ENCODE data around the gene PFN2.

The PFN2 gene

DNA sequence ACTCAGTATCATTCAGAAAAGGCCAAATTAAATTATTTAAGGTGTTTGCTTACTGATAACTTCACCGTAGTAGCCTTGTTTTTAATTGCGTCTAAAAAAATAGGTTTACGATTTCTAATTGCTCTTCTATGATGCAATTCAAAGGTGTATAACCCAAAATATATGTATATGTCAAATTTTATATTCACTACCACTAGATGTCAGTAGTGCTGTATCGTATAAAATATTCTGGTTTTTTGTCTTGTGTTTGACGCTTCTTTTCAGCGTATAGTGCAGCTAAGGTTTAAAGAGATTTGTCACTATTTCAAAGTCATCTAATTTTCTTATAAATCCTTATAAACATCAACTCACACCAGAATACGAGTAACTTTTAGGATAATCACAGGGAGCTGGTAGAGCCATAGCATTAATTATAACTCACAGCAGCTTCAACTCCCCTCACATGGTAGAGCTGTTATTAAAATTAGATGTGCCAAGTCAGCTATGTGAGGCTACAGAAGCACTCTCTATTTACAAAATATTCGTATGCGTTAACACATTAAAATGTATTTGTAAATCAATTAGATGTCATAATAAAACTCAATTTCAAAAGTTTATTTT lies 3.5 kb downstream of the PFN2 start:
- Histone ChIP-seq H3K9me3 (ENCODE audit: insufficient read depth, low read depth, low read length) (no peaks in the 10 kb centered on the region), H3K9ac (ENCODE audit: low read depth, low read length) (no peak overlapping the region), H3K4me3 (ENCODE audit: low read length) (peak overlapping the region; percentile 82), H3K4me1 (ENCODE audit: insufficient read depth, low read length) (peaks cover 37% of the 10 kb centered on the region), H3K36me3 (ENCODE audit: insufficient read depth, low read length) (peaks cover 62% of the 10 kb centered on the region), H3K27me3 (ENCODE audit: insufficient read depth, low read length) (no peaks in the 10 kb centered on the region), H3K27ac (ENCODE audit: low read depth, low read length) (no peak overlapping the region)
- 90% methylated on average over 3 of the region's 9 CpGs for WGBS

DNA sequence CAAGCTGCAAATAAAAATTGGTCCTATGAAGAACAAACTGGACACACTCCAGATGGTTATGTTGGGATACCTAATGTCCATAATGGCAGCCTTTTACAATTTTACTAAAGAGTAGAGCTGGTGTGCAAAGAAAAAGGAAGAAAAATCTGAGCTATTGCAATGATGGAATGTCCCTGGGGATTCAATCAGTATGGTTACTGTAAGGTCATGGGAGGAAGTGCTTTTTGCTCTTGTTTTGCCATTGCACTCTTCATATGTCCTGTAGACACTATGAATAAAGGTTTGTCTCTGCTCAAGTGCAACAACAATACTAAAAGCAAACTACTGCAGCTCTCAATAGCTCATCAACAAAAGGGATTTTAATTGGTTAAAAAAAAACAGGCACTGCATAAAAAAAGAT lies 5.4 kb downstream of the PFN2 start:
- H3K27ac ChIP-seq (ENCODE audit: low read depth, low read length): no peak overlapping the region
- no peak overlapping the region for H3K9ac ChIP-seq (ENCODE audit: low read depth, low read length)
- H3K27me3 ChIP-seq (ENCODE audit: insufficient read depth, low read length): no peaks in the 10 kb centered on the region
- peaks cover 78% of the 10 kb centered on the region for H3K36me3 ChIP-seq (ENCODE audit: insufficient read depth, low read length)
- no peaks in the 10 kb centered on the region for H3K9me3 ChIP-seq (ENCODE audit: insufficient read depth, low read depth, low read length)
- H3K4me3 ChIP-seq (ENCODE audit: low read length): no peak overlapping the region
- peaks cover 34% of the 10 kb centered on the region for H3K4me1 ChIP-seq (ENCODE audit: insufficient read depth, low read length)

DNA sequence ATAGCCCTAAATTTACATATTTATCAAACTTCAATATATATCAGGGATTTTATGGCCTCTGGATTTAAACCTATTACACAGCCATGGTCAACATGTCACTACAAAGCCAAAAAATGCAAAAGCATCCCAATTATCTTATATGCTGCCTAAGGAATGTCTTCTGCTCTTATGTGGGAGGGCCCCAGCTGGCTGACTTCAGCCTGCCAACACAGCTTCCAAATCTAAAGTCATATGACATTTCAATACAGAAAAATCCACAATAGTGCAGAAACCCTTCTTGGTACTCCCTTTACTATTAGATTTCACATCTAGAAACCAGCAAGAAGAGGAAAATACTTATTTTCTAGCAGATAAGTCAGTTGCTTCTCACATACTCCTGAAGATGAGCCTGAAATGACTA lies 6.4 kb downstream of the PFN2 start:
- Histone ChIP-seq H3K9me3 (ENCODE audit: insufficient read depth, low read depth, low read length) (no peaks in the 10 kb centered on the region), H3K27me3 (ENCODE audit: insufficient read depth, low read length) (no peaks in the 10 kb centered on the region), H3K36me3 (ENCODE audit: insufficient read depth, low read length) (peaks cover 86% of the 10 kb centered on the region), H3K4me1 (ENCODE audit: insufficient read depth, low read length) (peaks cover 34% of the 10 kb centered on the region), H3K27ac (ENCODE audit: low read depth, low read length) (no peak overlapping the region), H3K9ac (ENCODE audit: low read depth, low read length) (no peak overlapping the region), H3K4me3 (ENCODE audit: low read length) (no peak overlapping the region)

DNA sequence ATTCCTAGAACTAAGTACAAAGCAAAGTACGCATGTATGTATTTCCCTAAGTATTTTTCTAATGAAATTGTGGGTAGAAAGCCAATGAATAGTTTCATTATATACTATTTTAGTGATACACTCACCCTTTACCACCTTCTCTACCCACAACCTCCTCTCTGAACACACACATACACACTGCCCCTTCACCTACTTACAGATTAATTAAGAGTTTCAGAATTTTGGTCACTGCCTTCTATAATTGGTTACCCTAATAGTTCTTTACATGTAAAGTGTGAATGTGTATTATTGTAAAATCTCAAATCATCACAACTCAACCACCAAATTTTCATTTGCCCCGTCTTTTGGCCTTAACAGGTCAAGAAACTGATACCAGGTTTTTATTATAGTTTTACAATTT lies 7.2 kb downstream of the PFN2 start:
- 100% methylated on average over 1 of the region's 2 CpGs for whole genome bisulfite sequencing
- no peak overlapping the region for H3K4me3 ChIP-seq (ENCODE audit: low read length)
- H3K27ac ChIP-seq (ENCODE audit: low read depth, low read length): no peak overlapping the region
- H3K9ac ChIP-seq (ENCODE audit: low read depth, low read length): no peak overlapping the region
- no peaks in the 10 kb centered on the region for H3K27me3 ChIP-seq (ENCODE audit: insufficient read depth, low read length)
- no peaks in the 10 kb centered on the region for H3K9me3 ChIP-seq (ENCODE audit: insufficient read depth, low read depth, low read length)
- H3K4me1 ChIP-seq (ENCODE audit: insufficient read depth, low read length): peaks cover 29% of the 10 kb centered on the region
- H3K36me3 ChIP-seq (ENCODE audit: insufficient read depth, low read length): peaks cover 91% of the 10 kb centered on the region

DNA sequence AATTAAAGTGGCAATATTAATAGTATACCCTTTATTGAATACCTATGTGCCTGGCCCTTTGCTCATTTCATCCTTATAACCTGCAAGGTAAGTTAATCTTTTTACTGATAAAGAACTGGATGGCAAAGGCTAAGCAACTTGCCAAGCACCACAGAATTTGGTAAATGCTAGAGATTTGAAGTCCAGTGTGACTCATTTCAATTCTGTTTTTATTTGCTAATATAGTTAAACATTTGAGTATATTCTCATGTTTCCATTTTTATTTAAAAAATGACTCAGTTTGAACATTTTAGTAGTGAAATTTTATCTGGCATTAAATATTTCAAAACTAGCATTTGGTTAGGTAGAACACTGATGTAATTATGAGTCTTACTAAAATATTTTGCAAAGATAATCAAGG lies 11.3 kb downstream of the PFN2 start:
- Histone ChIP-seq H3K9me3 (ENCODE audit: insufficient read depth, low read depth, low read length) (no peaks in the 10 kb centered on the region), H3K4me1 (ENCODE audit: insufficient read depth, low read length) (peaks cover 13% of the 10 kb centered on the region), H3K27me3 (ENCODE audit: insufficient read depth, low read length) (no peaks in the 10 kb centered on the region), H3K4me3 (ENCODE audit: low read length) (no peak overlapping the region), H3K9ac (ENCODE audit: low read depth, low read length) (no peak overlapping the region), H3K36me3 (ENCODE audit: insufficient read depth, low read length) (peaks cover 77% of the 10 kb centered on the region), H3K27ac (ENCODE audit: low read depth, low read length) (no peak overlapping the region)

DNA sequence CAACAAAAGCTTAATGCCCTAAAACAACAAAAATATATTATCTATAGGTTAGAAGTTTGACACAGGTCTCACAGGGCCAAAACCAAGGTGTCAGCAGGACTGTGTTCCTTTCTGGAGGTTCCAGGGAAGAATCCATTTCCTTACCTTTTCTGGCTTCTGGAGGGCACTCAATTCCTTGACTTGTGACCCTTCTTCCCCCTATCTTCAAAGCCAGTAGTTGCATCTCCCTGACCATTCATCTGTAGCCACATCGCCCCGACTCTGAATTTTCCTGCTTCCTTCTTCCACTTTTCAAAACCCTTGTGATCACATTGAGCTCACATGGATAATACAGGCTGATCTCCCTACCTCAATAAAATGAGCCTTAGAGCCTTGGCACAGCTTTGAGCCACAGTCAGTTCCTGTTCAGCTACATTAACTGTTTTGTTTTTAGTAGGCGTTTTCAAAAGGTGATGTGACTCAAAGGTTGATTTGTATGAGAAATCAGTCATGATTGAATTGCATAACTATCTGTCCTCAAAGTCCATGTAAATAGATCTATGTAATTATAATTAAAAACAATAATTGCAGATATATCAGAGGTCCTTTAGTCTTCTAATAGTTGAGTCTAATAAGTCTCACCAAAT lies 12.4 kb downstream of the PFN2 start:
- WGBS: 94% methylated on average over 3 of the region's 3 CpGs
- Histone ChIP-seq H3K36me3 (ENCODE audit: insufficient read depth, low read length) (peaks cover 77% of the 10 kb centered on the region), H3K27me3 (ENCODE audit: insufficient read depth, low read length) (no peaks in the 10 kb centered on the region), H3K9ac (ENCODE audit: low read depth, low read length) (no peak overlapping the region), H3K4me1 (ENCODE audit: insufficient read depth, low read length) (peaks cover 23% of the 10 kb centered on the region), H3K9me3 (ENCODE audit: insufficient read depth, low read depth, low read length) (no peaks in the 10 kb centered on the region), H3K4me3 (ENCODE audit: low read length) (no peak overlapping the region), H3K27ac (ENCODE audit: low read depth, low read length) (no peak overlapping the region)

DNA sequence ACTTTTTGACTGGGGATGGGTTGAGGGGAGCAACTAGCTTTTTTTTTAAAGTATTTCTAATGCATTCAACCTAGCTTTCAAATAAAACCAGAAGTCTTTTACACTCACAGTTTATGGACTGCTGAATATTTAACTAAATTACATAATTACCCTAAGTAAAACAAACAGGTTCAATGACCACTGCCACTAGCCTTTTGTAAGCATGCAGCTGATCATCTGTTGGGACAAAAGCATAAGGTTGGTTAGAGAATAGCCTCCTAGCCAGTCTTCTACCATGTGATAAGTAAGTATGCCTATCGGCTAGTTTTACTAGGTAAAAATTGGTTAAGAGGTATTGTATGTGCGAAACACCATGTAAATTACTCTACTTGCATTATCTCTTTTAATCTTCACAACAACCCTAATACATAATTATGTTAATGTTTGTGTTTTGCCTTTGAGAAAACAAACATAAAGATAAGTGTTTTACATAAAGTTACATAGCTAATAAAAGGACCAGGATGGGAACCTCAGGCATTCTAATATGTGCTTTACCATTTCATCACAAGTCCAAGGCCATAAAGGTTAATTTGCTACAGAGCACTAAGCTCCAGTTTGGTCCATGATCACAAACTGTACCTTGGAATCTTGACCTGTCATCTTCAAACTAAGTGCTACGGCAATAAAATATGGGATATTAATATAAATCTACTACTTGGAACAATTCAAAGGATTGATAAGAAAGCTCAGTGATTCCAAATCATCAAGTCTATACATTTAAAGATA lies 13.2 kb downstream of the PFN2 start:
- WGBS: 100% methylated on average over 1 of the region's 3 CpGs

DNA sequence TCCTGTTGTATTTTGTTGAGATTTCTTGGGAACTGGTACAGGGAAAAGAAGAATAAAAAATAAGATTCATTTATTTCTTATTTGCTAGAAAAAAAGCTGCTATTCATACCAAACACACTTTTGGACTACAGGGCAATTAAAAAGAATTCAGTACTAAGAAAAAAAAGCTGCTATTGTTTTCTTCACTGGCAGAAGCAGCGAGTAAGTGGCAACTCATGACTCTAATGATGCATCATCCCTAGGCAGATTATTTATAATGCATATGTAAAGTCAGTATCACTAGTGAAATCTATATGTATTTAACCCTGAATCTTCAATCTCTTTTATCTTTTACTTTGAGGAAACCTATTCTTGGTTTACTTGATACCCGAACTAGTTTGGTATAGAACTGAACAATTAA lies 15.2 kb downstream of the PFN2 start:
- Histone ChIP-seq H3K36me3 (ENCODE audit: insufficient read depth, low read length) (peaks cover 77% of the 10 kb centered on the region), H3K4me3 (ENCODE audit: low read length) (no peak overlapping the region), H3K9ac (ENCODE audit: low read depth, low read length) (no peak overlapping the region), H3K27ac (ENCODE audit: low read depth, low read length) (no peak overlapping the region), H3K9me3 (ENCODE audit: insufficient read depth, low read depth, low read length) (no peaks in the 10 kb centered on the region), H3K4me1 (ENCODE audit: insufficient read depth, low read length) (peaks cover 23% of the 10 kb centered on the region), H3K27me3 (ENCODE audit: insufficient read depth, low read length) (no peaks in the 10 kb centered on the region)
- 90% methylated on average over 2 of the region's 2 CpGs for WGBS

More for the DNA sequence above, 13.2 kb downstream of the PFN2 start:
- no peak overlapping the region for H3K27ac ChIP-seq (ENCODE audit: low read depth, low read length)
- no peaks in the 10 kb centered on the region for H3K27me3 ChIP-seq (ENCODE audit: insufficient read depth, low read length)
- peaks cover 23% of the 10 kb centered on the region for H3K4me1 ChIP-seq (ENCODE audit: insufficient read depth, low read length)
- no peak overlapping the region for H3K4me3 ChIP-seq (ENCODE audit: low read length)
- H3K9ac ChIP-seq (ENCODE audit: low read depth, low read length): no peak overlapping the region
- H3K36me3 ChIP-seq (ENCODE audit: insufficient read depth, low read length): peaks cover 76% of the 10 kb centered on the region
- no peaks in the 10 kb centered on the region for H3K9me3 ChIP-seq (ENCODE audit: insufficient read depth, low read depth, low read length)

DNA sequence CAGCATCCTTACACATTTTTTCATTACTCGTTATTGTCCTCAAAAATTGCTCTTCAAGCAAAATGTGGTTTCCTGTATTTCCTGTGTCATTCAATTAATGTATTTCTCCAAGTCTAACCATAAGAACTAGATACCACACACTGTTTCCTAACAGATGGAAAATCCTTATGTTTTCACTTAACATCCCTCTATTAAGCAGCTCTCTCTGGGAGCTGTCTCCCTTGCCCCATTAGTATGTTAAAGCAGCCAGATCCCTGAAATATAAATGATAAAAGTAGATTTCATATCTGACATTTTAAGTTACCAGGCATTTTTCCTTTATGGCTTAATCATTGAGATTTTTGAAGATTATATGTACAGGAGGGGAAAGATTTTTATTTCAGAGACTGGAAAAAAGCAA lies 15.9 kb downstream of the PFN2 start:
- Histone ChIP-seq H3K36me3 (ENCODE audit: insufficient read depth, low read length) (peaks cover 79% of the 10 kb centered on the region), H3K9ac (ENCODE audit: low read depth, low read length) (no peak overlapping the region), H3K27ac (ENCODE audit: low read depth, low read length) (no peak overlapping the region), H3K27me3 (ENCODE audit: insufficient read depth, low read length) (no peaks in the 10 kb centered on the region), H3K9me3 (ENCODE audit: insufficient read depth, low read depth, low read length) (no peaks in the 10 kb centered on the region), H3K4me3 (ENCODE audit: low read length) (no peak overlapping the region), H3K4me1 (ENCODE audit: insufficient read depth, low read length) (peaks cover 23% of the 10 kb centered on the region)
- 91% methylated on average over 1 of the region's 1 CpG for WGBS

DNA sequence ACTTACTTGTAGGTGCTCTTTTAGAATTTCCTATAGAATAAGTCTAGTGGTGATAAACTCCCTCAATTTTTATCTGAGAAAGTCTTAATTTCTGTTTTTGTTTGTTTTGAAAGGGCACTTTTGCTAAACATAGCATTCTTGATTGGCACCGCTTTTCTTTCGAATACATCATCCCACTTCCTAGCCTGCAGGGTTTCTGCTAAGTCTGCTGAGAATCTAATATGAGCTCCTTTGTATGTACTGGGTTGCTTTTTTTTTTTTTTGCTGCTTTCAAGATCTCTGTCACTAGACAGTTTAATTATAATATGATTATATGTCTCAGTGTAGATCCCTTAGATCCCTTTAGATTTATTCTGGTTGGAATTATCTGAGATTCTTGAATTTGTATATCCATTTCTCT lies 21.5 kb downstream of the PFN2 start:
- Histone ChIP-seq H3K4me1 (ENCODE audit: insufficient read depth, low read length) (peaks cover 8% of the 10 kb centered on the region), H3K36me3 (ENCODE audit: insufficient read depth, low read length) (peaks cover 62% of the 10 kb centered on the region), H3K9ac (ENCODE audit: low read depth, low read length) (no peak overlapping the region), H3K27me3 (ENCODE audit: insufficient read depth, low read length) (no peaks in the 10 kb centered on the region), H3K9me3 (ENCODE audit: insufficient read depth, low read depth, low read length) (peaks cover 9% of the 10 kb centered on the region; the same call in 1 of the 2 replicates), H3K27ac (ENCODE audit: low read depth, low read length) (no peak overlapping the region), H3K4me3 (ENCODE audit: low read length) (no peak overlapping the region)
- no CpG with 5 or more reads among the region's 2 CpGs for WGBS

DNA sequence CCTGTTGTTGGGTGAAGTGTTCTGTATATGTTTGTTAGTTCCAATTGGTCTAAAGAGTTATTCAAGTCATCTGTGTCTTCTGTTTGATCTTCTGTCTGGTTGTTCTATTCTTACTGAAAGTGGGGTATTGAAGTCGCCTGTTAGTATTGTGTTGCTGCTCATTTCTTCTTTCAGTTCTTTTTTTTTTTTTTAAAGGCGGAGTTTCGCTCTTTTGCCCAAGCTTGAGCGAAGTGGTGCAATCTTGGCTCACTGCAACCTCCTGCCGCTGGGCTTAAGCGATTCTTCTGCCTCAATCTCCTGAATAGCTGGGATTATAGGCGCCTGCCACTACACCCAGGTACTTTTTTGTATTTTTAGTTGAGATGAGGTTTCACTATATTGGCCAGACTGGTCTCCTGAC lies 23.5 kb downstream of the PFN2 start:
- peaks cover 21% of the 10 kb centered on the region; the same call in 1 of the 2 replicates for H3K9me3 ChIP-seq (ENCODE audit: insufficient read depth, low read depth, low read length)
- no peak overlapping the region for H3K27ac ChIP-seq (ENCODE audit: low read depth, low read length)
- no peaks in the 10 kb centered on the region for H3K27me3 ChIP-seq (ENCODE audit: insufficient read depth, low read length)
- 97% methylated on average over 7 of the region's 7 CpGs for WGBS
- H3K9ac ChIP-seq (ENCODE audit: low read depth, low read length): no peak overlapping the region
- H3K36me3 ChIP-seq (ENCODE audit: insufficient read depth, low read length): peaks cover 52% of the 10 kb centered on the region
- H3K4me1 ChIP-seq (ENCODE audit: insufficient read depth, low read length): no peaks in the 10 kb centered on the region
- H3K4me3 ChIP-seq (ENCODE audit: low read length): no peak overlapping the region

All from HUES64 (cell line).